Nephron (organoid): ENCODE data around the gene KLHL13.
"Not testable (repeated sequence)": the region's sequence is repeated elsewhere in the genome, so short reads cannot be mapped to it uniquely, and the experiment has no call there.

Experiments
- H3K27ac Mint-ChIP-seq, 3 experiments: 2 replicates each; pipeline ENCODE4 v1.8.0; 2020; ENCODE audit warnings: mixed read lengths in 3 of 3, mild to moderate bottlenecking in 2 of 3, moderate library complexity in 1 of 3
- H3K27me3 Mint-ChIP-seq: 2 replicates; pipeline ENCODE4 v1.8.0; 2021; ENCODE audit warnings: low read depth, mild to moderate bottlenecking, moderate library complexity, mixed read lengths
- H3K36me3 Mint-ChIP-seq: 2 replicates; pipeline ENCODE4 v1.8.0; 2020; ENCODE audit warnings: low read depth, mixed read lengths
- H3K4me1 Mint-ChIP-seq: 2 replicates; pipeline ENCODE4 v1.8.0; 2020; ENCODE audit warnings: mixed read lengths
- H3K4me3 Mint-ChIP-seq, 3 experiments: 2 replicates each; pipeline ENCODE4 v1.8.0; 2020; ENCODE audit warnings: mild to moderate bottlenecking in 3 of 3, mixed read lengths in 3 of 3, moderate library complexity in 2 of 3
- H3K9me3 Mint-ChIP-seq: 2 replicates; pipeline ENCODE4 v1.8.0; 2020; ENCODE audit warnings: mixed read lengths
- CTCF ChIP-seq, 3 experiments: fragments of 200-600 bp; sonication (generic); IDR thresholded peaks; one replicate each; pipeline ENCODE4 v1.5.0; 2021; ENCODE audit warnings: antibody characterized with exemption in 3 of 3; ENCODE audit not compliant: unreplicated experiment in 3 of 3

KLHL13 gene

GRCh38 chrX:118152721-118153120 is 36.1 kb upstream of the KLHL13 start:
- H3K36me3 Mint-ChIP-seq: no peaks in the 10 kb centered on the region
- peaks cover 7% of the 10 kb centered on the region for H3K9me3 Mint-ChIP-seq
- peaks cover 5% of the 10 kb centered on the region for H3K4me1 Mint-ChIP-seq
- H3K27me3 Mint-ChIP-seq: no peaks in the 10 kb centered on the region
- TF ChIP-seq CTCF (IDR thresholded peaks at IDR 0.05; ENCODE audit: unreplicated experiment in 3 of 3): no peak
- H3K27ac Mint-ChIP-seq: peak overlapping the region; percentile 7 to 13 (median 8)
- H3K4me3 Mint-ChIP-seq: no peak overlapping the region

GRCh38 chrX:118148737-118149136 is 32.1 kb upstream of the KLHL13 start:
- no peak for TF ChIP-seq CTCF (IDR thresholded peaks at IDR 0.05; ENCODE audit: unreplicated experiment in 3 of 3)
- no peaks in the 10 kb centered on the region for H3K36me3 Mint-ChIP-seq
- no peak overlapping the region for H3K4me3 Mint-ChIP-seq
- peaks cover 5% of the 10 kb centered on the region for H3K4me1 Mint-ChIP-seq
- H3K27me3 Mint-ChIP-seq: no peaks in the 10 kb centered on the region
- peaks cover 5% of the 10 kb centered on the region for H3K9me3 Mint-ChIP-seq
- no peak overlapping the region for H3K27ac Mint-ChIP-seq

GRCh38 chrX:118147771-118148170 is 31.2 kb upstream of the KLHL13 start:
- H3K4me1 Mint-ChIP-seq, H3K27me3 Mint-ChIP-seq, H3K9me3 Mint-ChIP-seq, H3K27ac Mint-ChIP-seq, H3K4me3 Mint-ChIP-seq, H3K36me3 Mint-ChIP-seq: not testable (repeated sequence)

- Mint-ChIP-seq H3K4me3 (no peak overlapping the region), H3K4me1 (no peaks in the 10 kb centered on the region), H3K27me3 (no peaks in the 10 kb centered on the region), H3K9me3 (peaks cover 6% of the 10 kb centered on the region), H3K36me3 (no peaks in the 10 kb centered on the region), H3K27ac (no peak overlapping the region)
- TF ChIP-seq CTCF (IDR thresholded peaks at IDR 0.05; ENCODE audit: unreplicated experiment in 3 of 3): no peak
These were observed 27.0 kb upstream of the KLHL13 start for GRCh38 chrX:118143578-118143977.

GRCh38 chrX:118131336-118131735 is 14.7 kb upstream of the KLHL13 start:
- Mint-ChIP-seq H3K36me3 (no peaks in the 10 kb centered on the region), H3K4me3 (no peak overlapping the region)
- TF ChIP-seq CTCF (IDR thresholded peaks at IDR 0.05; ENCODE audit: unreplicated experiment in 3 of 3): no peak

GRCh38 chrX:118129681-118130080 is 13.1 kb upstream of the KLHL13 start:
- Mint-ChIP-seq H3K27me3 (no peaks in the 10 kb centered on the region), H3K4me1 (no peaks in the 10 kb centered on the region), H3K27ac (no peak overlapping the region), H3K36me3 (no peaks in the 10 kb centered on the region), H3K9me3 (peaks cover 2% of the 10 kb centered on the region), H3K4me3 (no peak overlapping the region)
- TF ChIP-seq CTCF (IDR thresholded peaks at IDR 0.05; ENCODE audit: unreplicated experiment in 3 of 3): no peak

More at GRCh38 chrX:118131336-118131735, 14.7 kb upstream of the KLHL13 start:
- H3K27me3 Mint-ChIP-seq: no peaks in the 10 kb centered on the region
- H3K9me3 Mint-ChIP-seq: peaks cover 3% of the 10 kb centered on the region
- H3K4me1 Mint-ChIP-seq: no peaks in the 10 kb centered on the region
- H3K27ac Mint-ChIP-seq: no peak overlapping the region
